Karpas-422 (cell line): ENCODE data around the gene RPS6KA5. TPM values are rescaled to one million over a fixed set of nuclear protein-coding genes. Genes with fewer than 3 reads are reported as not detected.
"Not testable (repeated sequence)": the region's sequence is repeated elsewhere in the genome, so short reads cannot be mapped to it uniquely, and the experiment has no call there.

Experiments used
- DNase-seq: peaks from one replicate; pipeline ENCODE4 v3.0.0-alpha.2; 2015
- H2AFZ ChIP-seq: fragments of 200-600 bp; sonication (generic); 2 replicates; pipeline ENCODE4 v1.6.1; 2014; ENCODE audit warnings: antibody characterized with exemption, low read length, mixed read lengths
- H3K27ac ChIP-seq: fragments of 200-600 bp; sonication (generic); 2 replicates; pipeline ENCODE4 v1.5.1; 2014; ENCODE audit warnings: mild to moderate bottlenecking, low read length, moderate library complexity
- H3K27me3 ChIP-seq: fragments of 200-600 bp; sonication (generic); 2 replicates; pipeline ENCODE4 v1.6.1; 2014; ENCODE audit warnings: low read length, mixed read lengths
- H3K36me3 ChIP-seq: fragments of 200-600 bp; sonication (generic); 2 replicates; pipeline ENCODE4 v1.6.1; 2014; ENCODE audit warnings: low read length, mixed read lengths; ENCODE audit not compliant: insufficient read depth
- H3K4me1 ChIP-seq: fragments of 200-600 bp; sonication (generic); 2 replicates; pipeline ENCODE4 v1.6.1; 2014; ENCODE audit warnings: mild to moderate bottlenecking, low read length, mixed read lengths
- H3K4me2 ChIP-seq: fragments of 200-600 bp; sonication (generic); 2 replicates; pipeline ENCODE4 v1.6.1; 2014; ENCODE audit warnings: low read length, low read depth, mild to moderate bottlenecking; ENCODE audit not compliant: poor library complexity, severe bottlenecking
- H3K4me3 ChIP-seq: fragments of 200-600 bp; sonication (generic); 2 replicates; pipeline ENCODE4 v1.5.1; 2014; ENCODE audit warnings: mild to moderate bottlenecking, antibody characterized with exemption, low read length, mixed read lengths
- H3K79me2 ChIP-seq: fragments of 200-600 bp; sonication (generic); 2 replicates; pipeline ENCODE4 v1.6.1; 2014; ENCODE audit warnings: mild to moderate bottlenecking, low read length, mixed read lengths
- H3K9ac ChIP-seq: fragments of 200-600 bp; sonication (generic); 2 replicates; pipeline ENCODE4 v1.6.0; 2014; ENCODE audit warnings: low read length
- H3K9me2 ChIP-seq: fragments of 200-600 bp; sonication (generic), shearing (Covaris generic); replicated peaks from 2 replicates; pipeline ENCODE4 v1.6.0; 2014; ENCODE audit warnings: mild to moderate bottlenecking, low read length, moderate library complexity; ENCODE audit not compliant: insufficient read depth
- H3K9me3 ChIP-seq: fragments of 300-700, 200-600 bp; sonication (generic); 2 replicates; pipeline ENCODE4 v1.6.1; 2014; ENCODE audit warnings: low read length, mixed read lengths
- H4K20me1 ChIP-seq: fragments of 200-600 bp; sonication (generic); 2 replicates; pipeline ENCODE4 v1.6.1; 2014; ENCODE audit warnings: mild to moderate bottlenecking, antibody characterized with exemption, low read length, low read depth; ENCODE audit not compliant: insufficient read depth
- total RNA-seq: library from RNA; depleted of rRNA; stranded (reverse); fragments of >200 nt; shearing (Covaris generic); gene quantifications from 2 replicates; pipeline ENCODE4 v1.2.3, GENCODE V29; 2014; ENCODE audit warnings: low replicate concordance

Gene RPS6KA5
- total RNA-seq, 1 experiment from 2014 or later, result 5.5 TPM

- not testable (repeated sequence) for H3K27me3 ChIP-seq, H3K4me2 ChIP-seq, H3K9me2 ChIP-seq, H4K20me1 ChIP-seq, H3K9ac ChIP-seq, DNase-seq, H3K9me3 ChIP-seq, H3K79me2 ChIP-seq, H3K4me3 ChIP-seq, H3K36me3 ChIP-seq, H3K27ac ChIP-seq, H3K4me1 ChIP-seq, H2AFZ ChIP-seq
Measured at GRCh38 chr14:91093743-91094472, 33.5 kb upstream of the RPS6KA5 start.

GRCh38 chr14:91092073-91092472 is 31.6 kb upstream of the RPS6KA5 start:
- H3K9me2 ChIP-seq, result no peaks in the 10 kb centered on the region
- H3K4me3 ChIP-seq, result no peak overlapping the region
- H3K9ac ChIP-seq, result no peak overlapping the region
- no peaks in the 10 kb centered on the region for H3K9me3 ChIP-seq
- no peaks in the 10 kb centered on the region for H3K4me1 ChIP-seq
- H3K27ac ChIP-seq, result no peak overlapping the region
- no peak overlapping the region for H2AFZ ChIP-seq
- no peaks in the 10 kb centered on the region for H3K36me3 ChIP-seq
- H3K27me3 ChIP-seq, result 0 out of 2 replicates have a peak, but pooled peaks cover under 1% of the 10 kb centered on the region
- no peak for DNase-seq
- no peaks in the 10 kb centered on the region for H3K79me2 ChIP-seq
- no peaks in the 10 kb centered on the region for H4K20me1 ChIP-seq
- H3K4me2 ChIP-seq, result no peak overlapping the region

- Histone ChIP-seq H3K79me2 (no peaks in the 10 kb centered on the region), H3K4me2 (no peak overlapping the region), H3K36me3 (no peaks in the 10 kb centered on the region), H3K4me3 (no peak overlapping the region), H3K27me3 (no peaks in the 10 kb centered on the region), H3K9me3 (no peaks in the 10 kb centered on the region), H3K9me2 (no peaks in the 10 kb centered on the region), H4K20me1 (no peaks in the 10 kb centered on the region), H3K9ac (no peak overlapping the region), H2AFZ (no peak overlapping the region), H3K27ac (no peak overlapping the region), H3K4me1 (no peaks in the 10 kb centered on the region)
- DNase-seq, result no peak
Measured at GRCh38 chr14:91090743-91091142, 30.3 kb upstream of the RPS6KA5 start.

GRCh38 chr14:91089958-91090535 is 29.6 kb upstream of the RPS6KA5 start:
- H3K36me3 ChIP-seq, result no peaks in the 10 kb centered on the region
- DNase-seq, result no peak
- H3K79me2 ChIP-seq, result no peaks in the 10 kb centered on the region
- no peaks in the 10 kb centered on the region for H3K9me3 ChIP-seq
- H3K4me2 ChIP-seq, result no peak overlapping the region
- H3K9ac ChIP-seq, result no peak overlapping the region
- no peaks in the 10 kb centered on the region for H3K27me3 ChIP-seq
- no peak overlapping the region for H2AFZ ChIP-seq
- no peak overlapping the region for H3K4me3 ChIP-seq
- H3K9me2 ChIP-seq, result no peaks in the 10 kb centered on the region
- H3K4me1 ChIP-seq, result no peaks in the 10 kb centered on the region
- H3K27ac ChIP-seq, result no peak overlapping the region
- no peaks in the 10 kb centered on the region for H4K20me1 ChIP-seq

- Histone ChIP-seq H3K9ac (no peak overlapping the region), H3K9me2 (no peaks in the 10 kb centered on the region), H3K4me2 (no peak overlapping the region), H3K36me3 (no peaks in the 10 kb centered on the region), H3K27ac (no peak overlapping the region), H4K20me1 (no peaks in the 10 kb centered on the region), H3K79me2 (no peaks in the 10 kb centered on the region), H3K9me3 (no peaks in the 10 kb centered on the region), H3K4me3 (no peak overlapping the region), H2AFZ (no peak overlapping the region), H3K27me3 (no peaks in the 10 kb centered on the region), H3K4me1 (no peaks in the 10 kb centered on the region)
- no peak for DNase-seq
Measured at GRCh38 chr14:91088585-91089235, 28.3 kb upstream of the RPS6KA5 start.

- H3K9me3 ChIP-seq, H4K20me1 ChIP-seq, H3K27me3 ChIP-seq, H3K4me2 ChIP-seq, H2AFZ ChIP-seq, H3K79me2 ChIP-seq, H3K9ac ChIP-seq, DNase-seq, H3K4me3 ChIP-seq, H3K4me1 ChIP-seq, H3K36me3 ChIP-seq, H3K9me2 ChIP-seq, H3K27ac ChIP-seq: not testable (repeated sequence)
Measured at GRCh38 chr14:91087470-91087869, 27.0 kb upstream of the RPS6KA5 start.

GRCh38 chr14:91084516-91084915 is 24.1 kb upstream of the RPS6KA5 start:
- Histone ChIP-seq H3K9me2 (no peaks in the 10 kb centered on the region), H3K79me2 (no peaks in the 10 kb centered on the region), H3K4me1 (no peaks in the 10 kb centered on the region), H3K9ac (no peak overlapping the region), H3K4me3 (no peak overlapping the region), H4K20me1 (no peaks in the 10 kb centered on the region), H3K9me3 (no peaks in the 10 kb centered on the region), H3K27me3 (no peaks in the 10 kb centered on the region), H3K36me3 (no peaks in the 10 kb centered on the region), H2AFZ (no peak overlapping the region), H3K4me2 (no peak overlapping the region), H3K27ac (no peak overlapping the region)
- no peak for DNase-seq

- Histone ChIP-seq H3K79me2 (no peaks in the 10 kb centered on the region), H2AFZ (no peak overlapping the region), H3K4me1 (no peaks in the 10 kb centered on the region), H4K20me1 (no peaks in the 10 kb centered on the region), H3K27me3 (no peaks in the 10 kb centered on the region), H3K4me3 (no peak overlapping the region), H3K27ac (no peak overlapping the region), H3K9ac (no peak overlapping the region), H3K4me2 (no peak overlapping the region), H3K9me3 (no peaks in the 10 kb centered on the region), H3K9me2 (no peaks in the 10 kb centered on the region), H3K36me3 (no peaks in the 10 kb centered on the region)
- DNase-seq, result no peak
Measured at GRCh38 chr14:91082282-91082681, 21.8 kb upstream of the RPS6KA5 start.
